ENCODE measurements around the gene GDF7. TPM values are rescaled to one million over a fixed set of nuclear protein-coding genes. Genes with fewer than 3 reads are reported as not detected.

The GDF7 gene
- total RNA-seq, 1 donor from 2014 or later = under 0.01 TPM

DNA sequence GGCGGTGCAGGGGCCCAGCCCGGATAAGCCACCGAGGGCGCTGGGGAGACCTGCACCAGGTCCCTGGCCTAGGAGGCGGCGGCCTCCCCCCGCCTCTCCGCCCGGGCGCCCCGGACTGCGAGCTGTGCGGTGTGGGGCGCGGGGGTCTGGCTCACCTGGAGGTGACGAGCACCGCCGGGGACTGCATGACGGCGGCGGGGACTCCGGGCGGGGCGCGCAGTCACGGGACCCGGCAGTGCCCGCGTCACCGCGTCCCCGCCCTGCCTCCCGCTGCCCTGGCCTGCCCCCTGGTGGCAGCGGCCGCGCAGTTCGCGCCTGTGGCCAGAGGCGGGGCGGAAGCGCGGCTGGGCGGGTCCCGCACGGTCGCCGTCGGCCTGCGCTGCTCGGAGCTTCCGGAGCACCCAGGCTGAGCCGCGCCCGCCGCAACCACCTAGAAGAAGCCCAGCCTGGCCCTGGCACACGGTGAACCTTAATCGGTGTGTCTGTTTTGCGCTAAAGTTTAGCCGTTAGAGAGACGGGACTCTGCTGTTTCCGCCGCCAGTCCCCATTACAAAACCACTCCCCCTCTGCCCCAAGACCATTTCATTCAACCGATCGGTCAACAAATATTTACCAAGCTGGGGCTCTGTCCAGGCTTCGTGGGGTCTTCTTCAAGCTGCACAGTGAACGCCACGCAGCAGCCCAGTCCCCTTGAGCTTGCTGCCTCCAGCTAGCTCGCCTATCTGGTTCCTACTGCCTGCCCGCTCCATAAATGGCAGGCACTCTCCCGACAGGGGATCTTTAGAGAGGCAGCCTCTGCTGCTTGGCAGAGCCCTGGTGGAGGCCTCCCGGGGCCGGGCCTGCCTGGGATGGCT lies 15.8 kb upstream of the GDF7 start, which contains the start of gene HS1BP3:
TSS of gene HS1BP3 (minus strand) at position 222 of the 854 bp plus-strand sequence. CDS start at position 187, 35 bp downstream.
- TF ChIP-seq, protein P1, sequence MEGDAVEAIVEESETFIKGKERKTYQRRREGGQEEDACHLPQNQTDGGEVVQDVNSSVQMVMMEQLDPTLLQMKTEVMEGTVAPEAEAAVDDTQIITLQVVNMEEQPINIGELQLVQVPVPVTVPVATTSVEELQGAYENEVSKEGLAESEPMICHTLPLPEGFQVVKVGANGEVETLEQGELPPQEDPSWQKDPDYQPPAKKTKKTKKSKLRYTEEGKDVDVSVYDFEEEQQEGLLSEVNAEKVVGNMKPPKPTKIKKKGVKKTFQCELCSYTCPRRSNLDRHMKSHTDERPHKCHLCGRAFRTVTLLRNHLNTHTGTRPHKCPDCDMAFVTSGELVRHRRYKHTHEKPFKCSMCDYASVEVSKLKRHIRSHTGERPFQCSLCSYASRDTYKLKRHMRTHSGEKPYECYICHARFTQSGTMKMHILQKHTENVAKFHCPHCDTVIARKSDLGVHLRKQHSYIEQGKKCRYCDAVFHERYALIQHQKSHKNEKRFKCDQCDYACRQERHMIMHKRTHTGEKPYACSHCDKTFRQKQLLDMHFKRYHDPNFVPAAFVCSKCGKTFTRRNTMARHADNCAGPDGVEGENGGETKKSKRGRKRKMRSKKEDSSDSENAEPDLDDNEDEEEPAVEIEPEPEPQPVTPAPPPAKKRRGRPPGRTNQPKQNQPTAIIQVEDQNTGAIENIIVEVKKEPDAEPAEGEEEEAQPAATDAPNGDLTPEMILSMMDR (IDR thresholded peaks at IDR 0.05; ENCODE audit: insufficient read depth, low read length, severe bottlenecking) = peak; percentile 71
- Histone ChIP-seq H3K4me3 (ENCODE audit: low read depth, low read length) (peak within 1 kb of the TSS; percentile 73), H3K27me3 (ENCODE audit: control insufficient read depth, insufficient read depth, low read length) (no peaks in the 10 kb centered on the region), H3K36me3 (ENCODE audit: control insufficient read depth, insufficient read depth, low read length) (no peaks in the 10 kb centered on the region)
- no peak for FAIRE-seq
- peak; percentile 62 for DNase-seq (ENCODE audit: low read depth)

DNA sequence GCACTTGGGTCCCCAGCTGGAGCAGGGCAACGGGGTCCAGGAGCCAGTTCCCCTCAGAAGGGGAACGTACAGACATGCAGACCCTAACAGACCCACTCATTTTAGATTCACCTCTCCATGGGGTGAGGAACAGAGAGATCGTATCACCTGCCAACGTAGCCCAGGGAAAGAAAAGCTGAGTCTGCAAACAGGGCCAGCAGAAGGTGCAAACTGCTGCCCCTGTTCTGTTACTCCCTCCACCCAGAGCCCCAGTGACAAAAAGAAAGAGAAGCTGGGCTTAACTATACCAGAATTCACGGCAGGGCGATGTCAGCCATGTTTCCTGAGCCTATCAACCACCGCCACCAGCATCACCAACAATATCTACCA lies 15.2 kb upstream of the GDF7 start:
- H3K4me3 ChIP-seq (ENCODE audit: low read depth, low read length) = no peak overlapping the region
- DNase-seq (ENCODE audit: low read depth) = no peak
- no peaks in the 10 kb centered on the region for H3K27me3 ChIP-seq (ENCODE audit: control insufficient read depth, insufficient read depth, low read length)
- no peak for FAIRE-seq
- TF ChIP-seq, protein P1 (IDR thresholded peaks at IDR 0.05; ENCODE audit: insufficient read depth, low read length, severe bottlenecking) = no peak
- no peaks in the 10 kb centered on the region for H3K36me3 ChIP-seq (ENCODE audit: control insufficient read depth, insufficient read depth, low read length)

DNA sequence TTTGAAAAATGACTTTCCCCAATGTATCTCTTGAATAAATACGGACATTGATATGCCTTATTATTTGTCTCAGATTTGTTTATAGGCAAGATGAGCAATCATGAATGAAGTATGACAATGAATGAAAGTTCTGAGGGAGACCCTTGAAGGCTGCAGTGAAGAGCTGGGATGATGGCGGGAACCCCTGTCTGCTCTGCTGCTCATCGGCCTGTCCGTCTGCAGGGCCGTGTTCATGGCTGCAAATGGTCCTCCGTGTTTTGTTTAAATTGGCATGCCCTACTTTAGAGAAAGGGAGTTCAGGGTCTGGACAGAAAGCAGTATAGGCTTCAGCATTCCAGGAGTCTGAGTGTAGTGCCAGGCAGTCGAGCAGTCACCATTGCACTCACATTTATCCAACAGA lies 14.8 kb upstream of the GDF7 start:
- FAIRE-seq (no peak), DNase-seq (ENCODE audit: low read depth) (no peak)
- Histone ChIP-seq H3K27me3 (ENCODE audit: control insufficient read depth, insufficient read depth, low read length) (no peaks in the 10 kb centered on the region), H3K4me3 (ENCODE audit: low read depth, low read length) (no peak overlapping the region), H3K36me3 (ENCODE audit: control insufficient read depth, insufficient read depth, low read length) (no peaks in the 10 kb centered on the region)
- TF ChIP-seq, protein P1 (IDR thresholded peaks at IDR 0.05; ENCODE audit: insufficient read depth, low read length, severe bottlenecking) = no peak

DNA sequence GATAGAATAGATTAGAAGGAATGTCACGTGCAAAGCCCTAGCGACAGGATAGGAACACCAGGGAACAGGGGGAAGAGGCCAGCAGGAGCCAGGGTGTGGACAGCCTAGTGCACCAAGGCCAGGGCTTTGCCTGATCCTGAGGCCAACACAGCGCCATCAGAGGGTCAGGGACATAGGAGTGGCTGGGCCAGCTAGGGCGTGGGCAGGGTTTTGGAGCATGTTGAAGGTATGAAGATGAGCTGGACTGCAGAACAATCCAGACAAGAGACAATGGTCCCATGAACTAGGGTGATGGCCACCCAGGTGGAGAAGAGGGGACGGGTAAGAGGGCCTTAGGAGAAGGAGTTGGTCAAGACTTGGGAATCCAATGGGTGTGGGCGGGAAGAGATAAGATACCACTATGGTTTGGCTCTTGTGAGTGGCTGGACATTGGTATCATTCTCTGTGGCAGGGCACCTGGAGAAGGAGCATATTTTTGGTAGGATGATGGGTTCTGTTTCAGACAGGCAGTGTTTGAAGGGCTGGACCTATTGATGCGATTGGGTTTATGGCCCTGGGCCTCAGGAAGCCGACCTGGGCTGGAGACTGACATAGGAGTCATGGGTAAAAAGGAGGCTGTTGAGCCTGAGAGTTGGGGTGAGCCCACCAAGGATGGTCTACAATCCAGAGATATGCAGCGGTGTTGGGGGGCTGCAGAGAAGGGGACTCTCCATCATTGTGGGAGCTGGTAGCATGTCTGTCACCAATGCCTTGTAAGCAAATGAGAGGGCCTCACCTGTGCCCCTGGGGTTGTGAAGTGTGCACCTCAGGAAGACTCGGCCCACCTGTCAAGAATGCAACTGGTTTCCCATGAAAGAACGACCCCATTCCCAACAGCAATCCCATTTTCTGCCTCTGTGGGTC lies 14.0 kb upstream of the GDF7 start:
- no peaks in the 10 kb centered on the region for H3K36me3 ChIP-seq (ENCODE audit: control insufficient read depth, insufficient read depth, low read length)
- H3K4me3 ChIP-seq (ENCODE audit: low read depth, low read length) = no peak overlapping the region
- DNase-seq (ENCODE audit: low read depth) (no peak), FAIRE-seq (no peak)
- TF ChIP-seq, protein P1 (IDR thresholded peaks at IDR 0.05; ENCODE audit: insufficient read depth, low read length, severe bottlenecking) = no peak
- H3K27me3 ChIP-seq (ENCODE audit: control insufficient read depth, insufficient read depth, low read length) = no peaks in the 10 kb centered on the region

DNA sequence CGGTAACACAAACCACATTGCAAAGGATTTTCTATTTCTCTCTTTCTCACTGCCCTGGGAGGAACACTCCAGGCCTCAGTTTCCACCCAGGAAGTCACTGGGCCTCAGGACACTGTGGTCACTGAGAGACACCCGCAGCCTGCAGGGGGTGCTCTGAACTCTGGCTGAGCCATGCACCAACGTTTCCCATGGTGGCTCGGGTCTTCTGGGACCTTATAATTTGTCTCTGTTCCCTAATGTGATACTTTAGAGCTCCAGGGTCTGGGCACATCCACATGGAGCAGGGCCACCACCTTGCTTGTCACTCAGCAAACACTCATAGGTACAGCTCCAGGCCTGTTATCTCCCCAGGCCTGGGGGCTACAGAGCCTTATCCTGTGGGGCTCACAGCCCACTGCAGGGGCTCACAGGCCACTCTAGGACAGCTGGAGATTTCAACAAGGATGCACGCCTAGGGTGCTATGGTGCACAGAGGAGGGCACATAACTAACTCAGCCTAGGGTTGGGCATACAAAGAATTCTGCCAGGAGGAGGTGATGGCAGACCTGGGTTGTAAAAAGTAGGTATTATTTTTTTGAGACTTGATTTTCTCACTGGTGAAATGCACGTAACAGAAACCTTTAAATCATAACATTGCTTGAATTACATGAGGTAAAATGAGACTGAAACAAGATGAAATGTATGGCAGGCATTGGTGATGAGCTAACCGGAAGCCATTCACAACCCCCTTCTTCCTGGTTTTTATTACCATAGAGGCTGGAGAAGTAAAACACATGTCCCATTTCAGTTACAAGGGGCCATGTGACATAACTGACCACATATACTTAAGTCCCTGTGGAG lies 13.0 kb upstream of the GDF7 start:
- Histone ChIP-seq H3K36me3 (ENCODE audit: control insufficient read depth, insufficient read depth, low read length) (no peaks in the 10 kb centered on the region), H3K4me3 (ENCODE audit: low read depth, low read length) (no peak overlapping the region), H3K27me3 (ENCODE audit: control insufficient read depth, insufficient read depth, low read length) (no peaks in the 10 kb centered on the region)
- DNase-seq (ENCODE audit: low read depth) (no peak), FAIRE-seq (no peak)
- TF ChIP-seq, protein P1 (IDR thresholded peaks at IDR 0.05; ENCODE audit: insufficient read depth, low read length, severe bottlenecking) = no peak
